ENCODE data around the gene RHOV.

- TF ChIP-seq POLR2A (IDR thresholded peaks at IDR 0.05) (no peak), CTCF (IDR thresholded peaks at IDR 0.05) (no peak), POLR2AphosphoS5 (IDR thresholded peaks at IDR 0.05) (no peak)
These were observed 18.5 kb upstream of the RHOV start for GRCh38 chr15:40892447-40893012.

All from stomach (tissue), 4 donors.